Measurements from ENCODE around the gene NOSIP.
A peak's percentile ranks its signal among the peaks of the same experiment; 100 is the strongest.
"Not testable (repeated sequence)": the region's sequence is repeated elsewhere in the genome, so short reads cannot be mapped to it uniquely, and the experiment has no call there.

The NOSIP gene

DNA sequence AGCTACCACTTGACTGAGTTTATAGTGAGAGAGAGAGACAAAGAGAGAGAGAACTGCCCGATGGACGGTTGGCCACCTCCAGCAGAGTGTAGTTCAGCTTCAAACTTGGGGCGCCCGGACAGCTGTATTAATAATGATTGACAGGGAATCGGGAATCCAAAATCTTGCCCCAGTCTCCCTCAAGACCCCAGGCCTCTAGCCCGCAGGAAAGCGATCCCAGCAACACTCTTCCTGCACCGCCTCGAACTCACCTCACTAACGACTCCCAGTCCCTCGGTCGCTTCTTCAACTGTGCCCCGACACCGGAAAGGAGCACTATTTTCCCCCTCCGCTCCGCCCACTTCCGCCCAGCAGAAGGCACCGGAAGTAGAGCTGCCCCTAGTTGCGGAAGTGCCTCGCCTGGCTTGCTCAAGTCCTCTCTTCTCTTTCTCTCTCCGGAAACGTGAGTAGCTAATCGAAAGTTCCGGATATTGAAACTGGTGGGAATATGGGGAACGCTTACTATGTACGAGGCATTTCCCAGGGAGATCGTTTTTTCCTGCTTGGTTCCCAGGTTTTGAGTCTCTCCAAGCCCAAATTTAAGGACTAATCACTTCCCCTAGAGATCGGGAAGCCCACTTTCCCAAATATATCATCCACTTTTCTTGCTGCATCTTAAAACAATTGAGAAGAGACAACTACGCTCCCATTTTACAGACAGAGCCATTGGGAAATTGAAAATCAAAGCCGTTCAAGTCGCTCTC is at the start of gene NOSIP:
Gene NOSIP (minus strand): TSS at position 293 of the 743 bp plus-strand sequence. CDS start 19,865 bp downstream, outside the sequence.
- H3K4me3 ChIP-seq (ENCODE audit: low read depth, low read length) = peak within 1 kb of the TSS; percentile 88
- TF ChIP-seq CTCF (IDR thresholded peaks at IDR 0.05; ENCODE audit: low read depth, low read length) = no peak

- TF ChIP-seq CTCF (IDR thresholded peaks at IDR 0.05; ENCODE audit: low read depth, low read length) = no peak
- H3K4me3 ChIP-seq (ENCODE audit: low read depth, low read length) = no peak overlapping the region
These were observed 49.3 kb upstream of the NOSIP start for GRCh38 chr19:49629659-49630058.

DNA sequence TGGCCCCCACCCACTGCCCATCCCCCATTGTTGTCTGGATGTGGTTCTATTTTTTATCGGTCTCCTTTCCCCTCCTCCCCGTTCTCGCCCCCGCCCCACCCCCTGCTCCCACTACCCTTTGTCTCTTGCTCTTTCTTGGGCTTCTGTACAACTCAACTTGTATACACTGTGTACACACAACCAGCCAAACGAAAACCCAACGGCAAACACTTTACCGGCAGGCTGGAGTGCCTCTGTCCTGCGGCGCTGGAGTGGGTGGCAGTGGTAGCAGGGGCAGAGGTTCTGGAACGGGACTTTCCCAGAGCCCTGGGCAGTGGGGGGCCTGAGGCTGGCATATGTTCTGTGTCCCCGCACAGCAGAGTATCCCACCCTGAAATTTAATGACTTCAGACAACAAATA is 45.9 kb upstream of the NOSIP start:
- no peak overlapping the region for H3K4me3 ChIP-seq (ENCODE audit: low read depth, low read length)
- no peak for TF ChIP-seq CTCF (IDR thresholded peaks at IDR 0.05; ENCODE audit: low read depth, low read length)

GRCh38 chr19:49624967-49625910 is 44.9 kb upstream of the NOSIP start:
- no peak overlapping the region for H3K4me3 ChIP-seq (ENCODE audit: low read depth, low read length)
- no peak for TF ChIP-seq CTCF (IDR thresholded peaks at IDR 0.05; ENCODE audit: low read depth, low read length)

- H3K4me3 ChIP-seq (ENCODE audit: low read depth, low read length) = not testable (repeated sequence)
These were observed 37.5 kb upstream of the NOSIP start for GRCh38 chr19:49617860-49618259.

DNA sequence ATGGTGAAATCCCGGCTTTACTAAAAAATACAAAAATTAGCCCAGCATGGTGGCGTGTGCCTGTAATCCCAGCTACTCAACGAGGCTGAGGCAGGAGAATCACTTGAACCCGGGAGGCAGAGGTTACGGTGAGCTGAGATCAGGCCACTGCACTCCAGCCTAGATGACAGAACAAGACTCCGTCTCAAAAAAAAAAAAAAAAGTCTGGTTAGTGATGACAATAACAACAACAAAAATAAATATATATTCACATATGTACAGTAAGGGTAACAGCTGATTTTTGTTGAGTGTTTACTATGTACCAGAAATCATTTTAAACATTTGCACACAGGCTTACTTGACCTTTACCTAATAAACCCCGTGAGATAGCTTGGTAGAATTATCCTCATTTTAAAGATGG is 36.6 kb upstream of the NOSIP start:
- TF ChIP-seq CTCF (IDR thresholded peaks at IDR 0.05; ENCODE audit: low read depth, low read length) = no peak

DNA sequence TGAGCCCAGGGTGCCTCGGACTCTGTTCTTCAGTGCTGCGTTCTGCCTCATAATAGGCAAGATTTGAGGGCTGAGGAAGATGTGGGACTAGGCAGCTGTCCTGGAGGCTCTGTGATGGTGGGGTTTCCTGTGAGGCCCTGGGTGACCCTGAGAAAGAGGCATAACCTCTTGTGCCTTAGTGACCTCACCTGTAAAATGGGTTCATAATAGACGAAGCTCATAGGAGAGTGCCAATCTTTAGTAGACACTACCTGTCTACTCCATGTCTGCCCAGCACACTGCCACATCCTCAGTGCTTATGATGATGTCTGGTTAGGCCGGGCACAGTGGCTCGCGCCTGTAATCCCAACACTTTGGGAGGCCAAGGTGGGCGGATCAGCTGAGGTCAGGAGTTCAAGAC is 36.2 kb upstream of the NOSIP start:
- TF ChIP-seq CTCF (IDR thresholded peaks at IDR 0.05; ENCODE audit: low read depth, low read length) = no peak
- no peak overlapping the region for H3K4me3 ChIP-seq (ENCODE audit: low read depth, low read length)

More for the DNA sequence above, 36.6 kb upstream of the NOSIP start:
- H3K4me3 ChIP-seq (ENCODE audit: low read depth, low read length) = no peak overlapping the region
